IMR-90 (cell line): Measurements from ENCODE around the gene CECR2. TPM values are rescaled to one million over a fixed set of nuclear protein-coding genes. Genes with fewer than 3 reads are reported as not detected.

ENCODE experiments used
- ATAC-seq: fragments of 200-7000 bp; cut with Tn5 transposase; 2 replicates; pipeline ENCODE4 v1.9.1; 2020; ENCODE audit warnings: low read depth, mild to moderate bottlenecking, moderate library complexity
- BruUV-seq: library from RNA; stranded (reverse); fragments of 400-500 nt; replicated peaks from 2 replicates; lab custom pipeline; 2021; lab: Mats Ljungman, UMichigan
- CTCF ChIA-PET: fragments of 300-600 bp; formaldehyde crosslinking; extraction: SDS; loops from one replicate; lab custom pipeline; 2021; ENCODE audit warnings: antibody characterized with exemption; lab: Yijun Ruan, JAX
- POLR2A ChIA-PET: fragments of 300-600 bp; sonication (Branson Sonifier 250); formaldehyde crosslinking; loops from one replicate; lab custom pipeline; 2022; ENCODE audit warnings: antibody characterized with exemption; ENCODE audit not compliant: unreplicated experiment; lab: Charles Lee
- DNase-seq: peaks from one replicate; pipeline ENCODE4 v3.0.0; 2013
- H2AFZ ChIP-seq: replicated peaks from 2 replicates; pipeline ENCODE3; 2013; ENCODE audit warnings: low read length, mild to moderate bottlenecking; ENCODE audit not compliant: poor library complexity
- H2AK5ac ChIP-seq: 2 replicates; pipeline ENCODE4 v1.6.1; 2013; ENCODE audit warnings: low read depth, low read length, inconsistent platforms
- H2AK9ac ChIP-seq: replicated peaks from 2 replicates; pipeline ENCODE3; 2013; ENCODE audit warnings: mild to moderate bottlenecking, low read depth, low read length, moderate library complexity; ENCODE audit not compliant: poor library complexity
- H2BK120ac ChIP-seq: 2 replicates; pipeline ENCODE4 v1.6.1; 2013; ENCODE audit warnings: low read depth, low read length, inconsistent platforms
- H2BK15ac ChIP-seq: 3 replicates; pipeline ENCODE4 v1.6.1; 2013; ENCODE audit warnings: low read depth, low read length, inconsistent platforms
- H2BK20ac ChIP-seq: 2 replicates; pipeline ENCODE4 v1.6.1; 2013; ENCODE audit warnings: low read depth, mild to moderate bottlenecking, inconsistent platforms, low read length, moderate library complexity
- H2BK5ac ChIP-seq: 2 replicates; pipeline ENCODE4 v1.6.1; 2013; ENCODE audit warnings: mild to moderate bottlenecking, low read depth, low read length, inconsistent platforms; ENCODE audit not compliant: poor library complexity, severe bottlenecking
- H3K14ac ChIP-seq: replicated peaks from 2 replicates; pipeline ENCODE4 v1.6.1; 2013; ENCODE audit warnings: low read depth, low read length, inconsistent platforms
- H3K18ac ChIP-seq: 2 replicates; pipeline ENCODE4 v1.6.1; 2013; ENCODE audit warnings: low read depth, low read length, control low read depth
- H3K23ac ChIP-seq: 2 replicates; pipeline ENCODE4 v1.6.1; 2013; ENCODE audit warnings: low read depth, low read length, inconsistent platforms
- H3K27ac ChIP-seq: 2 replicates; pipeline ENCODE4 v1.5.1; 2013; ENCODE audit warnings: mild to moderate bottlenecking, control low read depth, low read length; ENCODE audit not compliant: insufficient read depth
- H3K27me3 ChIP-seq: 2 replicates; pipeline ENCODE4 v1.6.1; 2013; ENCODE audit warnings: low read length; ENCODE audit not compliant: control insufficient read depth, insufficient read depth
- H3K36me3 ChIP-seq: 2 replicates; pipeline ENCODE4 v1.6.1; 2013; ENCODE audit warnings: low read length, mixed read lengths; ENCODE audit not compliant: control insufficient read depth, insufficient read depth
- H3K4ac ChIP-seq: 2 replicates; pipeline ENCODE4 v1.6.1; 2013; ENCODE audit warnings: low read depth, low read length, inconsistent platforms
- H3K4me1 ChIP-seq: 2 replicates; pipeline ENCODE4 v1.6.1; 2013; ENCODE audit warnings: low read length, mixed read lengths; ENCODE audit not compliant: control insufficient read depth, insufficient read depth
- H3K4me2 ChIP-seq: 2 replicates; pipeline ENCODE4 v1.6.1; 2013; ENCODE audit warnings: low read depth, mild to moderate bottlenecking, control low read depth, low read length, moderate library complexity
- H3K4me3 ChIP-seq: 2 replicates; pipeline ENCODE4 v1.5.1; 2013; ENCODE audit warnings: low read depth, mild to moderate bottlenecking, control low read depth, low read length, moderate library complexity; ENCODE audit not compliant: insufficient read depth
- H3K56ac ChIP-seq: 2 replicates; pipeline ENCODE4 v1.6.1; 2013; ENCODE audit warnings: low read length, inconsistent platforms; ENCODE audit not compliant: insufficient read depth; ENCODE audit errors: extremely low read depth
- H3K79me1 ChIP-seq, 2 experiments: 2 replicates each; pipeline ENCODE4 v1.6.1; 2013; ENCODE audit warnings: low read length in 2 of 2, inconsistent platforms in 1 of 2, low read depth in 1 of 2
- H3K9ac ChIP-seq: 2 replicates; pipeline ENCODE4 v1.6.1; 2013; ENCODE audit warnings: low read depth, low read length, control low read depth
- H3K9me1 ChIP-seq: 2 replicates; pipeline ENCODE4 v1.6.1; 2013; ENCODE audit warnings: low read length, inconsistent platforms; ENCODE audit not compliant: insufficient read depth
- H3K9me3 ChIP-seq: 2 replicates; pipeline ENCODE4 v1.6.1; 2013; ENCODE audit warnings: low read length; ENCODE audit not compliant: control insufficient read depth, insufficient read depth
- H4K20me1 ChIP-seq: 2 replicates; pipeline ENCODE4 v1.6.1; 2013; ENCODE audit warnings: low read length, inconsistent platforms; ENCODE audit not compliant: insufficient read depth
- H4K5ac ChIP-seq: 2 replicates; pipeline ENCODE4 v1.6.1; 2013; ENCODE audit warnings: mild to moderate bottlenecking, low read depth, low read length, control low read depth
- H4K8ac ChIP-seq, 2 experiments: 2 replicates each; pipeline ENCODE4 v1.6.1; 2013; ENCODE audit warnings: low read depth in 2 of 2, low read length in 2 of 2, control low read depth in 1 of 2, inconsistent platforms in 1 of 2
- H4K91ac ChIP-seq: 2 replicates; pipeline ENCODE4 v1.6.1; 2013; ENCODE audit warnings: low read depth, low read length, inconsistent platforms; ENCODE audit not compliant: insufficient read depth
- BHLHE40 ChIP-seq: fragments of 150-350 bp; IDR thresholded peaks from 2 replicates; pipeline ENCODE4 v1.6.1; 2016; ENCODE audit warnings: mild to moderate bottlenecking, low read depth, low read length
- CEBPB ChIP-seq: IDR thresholded peaks from 2 replicates; pipeline ENCODE4 v1.6.1; 2012; ENCODE audit warnings: low read depth, low read length, improper control_type of control experiment
- FOS ChIP-seq: fragments of 150-350 bp; IDR thresholded peaks from 2 replicates; pipeline ENCODE4 v1.6.1; 2016; ENCODE audit warnings: low read depth, low read length
- MAFK ChIP-seq: IDR thresholded peaks from 2 replicates; pipeline ENCODE4 v1.6.1; 2012; ENCODE audit warnings: low read depth, low read length, improper control_type of control experiment
- MAZ ChIP-seq: IDR thresholded peaks from 2 replicates; pipeline ENCODE4 v1.6.1; 2012; ENCODE audit warnings: low read depth, mild to moderate bottlenecking, low read length, improper control_type of control experiment, moderate library complexity, borderline replicate concordance
- NFE2L2 ChIP-seq: fragments of 150-350 bp; IDR thresholded peaks from 2 replicates; pipeline ENCODE4 v1.6.1; 2016; ENCODE audit warnings: low read depth, mild to moderate bottlenecking, low read length
- POLR2A ChIP-seq: IDR thresholded peaks from 2 replicates; pipeline ENCODE4 v1.6.1; 2012; ENCODE audit warnings: mild to moderate bottlenecking, low read depth, low read length
- RFX5 ChIP-seq: IDR thresholded peaks from 2 replicates; pipeline ENCODE4 v1.8.0; 2012; ENCODE audit warnings: low read depth, mild to moderate bottlenecking, low read length, moderate library complexity
- SMC3 ChIP-seq: fragments of 150-350 bp; IDR thresholded peaks from 2 replicates; pipeline ENCODE4 v1.6.1; 2016; ENCODE audit warnings: low read depth, mild to moderate bottlenecking, antibody characterized with exemption, low read length, moderate library complexity
- WGBS, 2 experiments: methylation state at CpG; one replicate each; pipeline versions ENCODE4 v1.1.5 to v1.1.7; 2013; ENCODE audit warnings: missing lambda C conversion rate in 2 of 2; ENCODE audit not compliant: insufficient read length in 1 of 2; ENCODE audit errors: extremely low coverage in 2 of 2; 5-methylcytosine and 5-hydroxymethylcytosine counted together
- dilution Hi-C: fragments of 300-500 bp; cut with HindIII; formaldehyde crosslinking; loops from one replicate; pipeline ENCODE4 v1.14.3; 2018; ENCODE audit warnings: low sequenced_read_pairs; ENCODE audit not compliant: unreplicated experiment
- in situ Hi-C: fragments of 300-500 bp; cut with MboI; formaldehyde crosslinking; loops from 3 replicates; pipeline ENCODE4 v1.14.3; 2019; ENCODE audit warnings: low sequenced_read_pairs, inconsistent platforms, mixed read lengths
- intact Hi-C: fragments of 100-400 bp; cut with micrococcal nuclease; formaldehyde crosslinking; loops from 2 replicates; pipeline ENCODE4 v1.10.0; 2022
- polyA plus RNA-seq, 3 experiments: library from polyadenylated mRNA; depleted of rRNA; stranded (reverse); fragments of >200 nt; gene quantifications; 2 replicates each; pipeline ENCODE4 v1.2.3, GENCODE V29; 2012; ENCODE audit warnings: low replicate concordance in 1 of 3
- total RNA-seq: library from RNA; depleted of rRNA; stranded (reverse); fragments of >200 nt; gene quantifications from 2 replicates; pipeline ENCODE4 v1.2.3, GENCODE V29; 2012
- TF ChIP-seq, protein P1 (sequence below): fragments of 150-350 bp; IDR thresholded peaks from 2 replicates; pipeline ENCODE4 v1.6.1; 2017; ENCODE audit warnings: mild to moderate bottlenecking, antibody characterized with exemption, low read length, low read depth

The CECR2 gene
- total and polyA plus RNA-seq, 2 of the 4 experiments (the other 2 are of a cell fraction) = under 0.01 TPM; not detected in 1

DNA sequence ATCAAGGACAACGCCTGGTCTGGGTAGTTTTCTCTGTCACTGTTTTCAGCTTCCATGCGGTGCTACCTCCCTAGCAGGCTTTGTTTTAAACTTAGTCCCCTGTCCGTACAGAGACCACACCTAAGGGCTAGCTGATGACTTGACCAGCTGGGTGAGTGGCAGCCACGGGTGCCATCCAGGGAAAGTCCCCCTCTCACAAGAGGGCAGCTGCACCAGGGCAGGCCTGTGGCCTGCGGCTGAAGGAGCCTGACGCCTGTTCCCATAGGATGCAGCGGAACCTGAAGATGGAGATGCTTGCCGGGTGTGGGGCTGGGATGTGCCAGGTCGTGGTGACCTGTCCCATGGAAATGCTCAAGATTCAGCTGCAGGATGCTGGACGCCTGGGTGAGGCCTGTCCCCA is 213.9 kb downstream of the CECR2 start:
- Histone ChIP-seq H3K27ac (no peak overlapping the region), H4K91ac (no peak overlapping the region), H3K79me1 (no peaks in the 10 kb centered on the region), H2BK5ac (no peak overlapping the region), H2AK9ac (no peak overlapping the region), H3K9ac (no peak overlapping the region), H2BK120ac (no peak overlapping the region), H4K8ac (no peak overlapping the region), H3K4me3 (no peak overlapping the region), H3K23ac (no peak overlapping the region), H2AFZ (no peak overlapping the region), H3K9me3 (no peaks in the 10 kb centered on the region), H2AK5ac (no peak overlapping the region), H3K9me1 (no peaks in the 10 kb centered on the region), H3K27me3 (no peaks in the 10 kb centered on the region), H4K5ac (no peak overlapping the region), H3K56ac (no peak overlapping the region), H3K36me3 (no peaks in the 10 kb centered on the region; the same call in 1 of the 2 replicates), H3K18ac (no peak overlapping the region), H3K4ac (no peak overlapping the region), H3K4me1 (no peaks in the 10 kb centered on the region), H2BK15ac (no peak overlapping the region), H4K20me1 (no peaks in the 10 kb centered on the region), H2BK20ac (no peak overlapping the region), H3K4me2 (no peak overlapping the region), H3K14ac (no peak overlapping the region)
- CTCF ChIA-PET = interaction anchor here (0.9 kb wide), 1 partner anchor 12 kb away, joined by 3 read pairs; no protein-coding TSS in a partner anchor
- DNase-seq = no peak
- no TSS peak for BruUV-seq
- TF ChIP-seq MAFK (no peak), CEBPB (no peak), SMC3 (no peak), POLR2A (no peak), MAZ (no peak), FOS (no peak), NFE2L2 (no peak), RFX5 (no peak), BHLHE40 (no peak)
- TF ChIP-seq, protein P1, sequence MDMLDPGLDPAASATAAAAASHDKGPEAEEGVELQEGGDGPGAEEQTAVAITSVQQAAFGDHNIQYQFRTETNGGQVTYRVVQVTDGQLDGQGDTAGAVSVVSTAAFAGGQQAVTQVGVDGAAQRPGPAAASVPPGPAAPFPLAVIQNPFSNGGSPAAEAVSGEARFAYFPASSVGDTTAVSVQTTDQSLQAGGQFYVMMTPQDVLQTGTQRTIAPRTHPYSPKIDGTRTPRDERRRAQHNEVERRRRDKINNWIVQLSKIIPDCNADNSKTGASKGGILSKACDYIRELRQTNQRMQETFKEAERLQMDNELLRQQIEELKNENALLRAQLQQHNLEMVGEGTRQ = no peak
- in situ Hi-C loops (no loop called here), intact Hi-C loops (no loop called here), dilution Hi-C loops (no loop called here)
- POLR2A ChIA-PET = no interaction called here
- 100% methylated on average over 2 of the region's 10 CpGs; no CpG with 5 or more reads in 1 of the 2 experiments for WGBS, 2 experiments
- ATAC-seq = no peak
